Activated naive CD4-positive, alpha-beta T cell (primary cell): Measurements from ENCODE around the gene C16orf86.

Experiments
- DNase-seq, 4 experiments: peaks; one replicate each; lab custom pipeline; 2025; lab: John Stamatoyannopoulos, UW

The C16orf86 gene, protein sequence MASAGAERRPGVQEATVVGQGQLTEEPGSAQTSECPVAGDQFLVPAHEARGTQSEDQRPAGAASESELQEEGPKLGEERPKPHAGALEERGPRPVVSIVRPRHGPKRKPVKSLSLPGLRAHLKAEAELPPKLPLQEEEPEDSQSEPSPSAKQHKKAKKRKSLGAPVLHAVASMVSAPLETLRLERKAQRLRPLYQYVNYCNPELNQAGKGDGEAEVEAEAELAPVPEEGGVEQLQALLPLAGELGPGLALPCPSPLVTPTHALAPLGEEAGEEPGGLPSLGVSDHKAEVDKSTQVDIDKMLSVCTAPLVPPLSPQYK

DNA sequence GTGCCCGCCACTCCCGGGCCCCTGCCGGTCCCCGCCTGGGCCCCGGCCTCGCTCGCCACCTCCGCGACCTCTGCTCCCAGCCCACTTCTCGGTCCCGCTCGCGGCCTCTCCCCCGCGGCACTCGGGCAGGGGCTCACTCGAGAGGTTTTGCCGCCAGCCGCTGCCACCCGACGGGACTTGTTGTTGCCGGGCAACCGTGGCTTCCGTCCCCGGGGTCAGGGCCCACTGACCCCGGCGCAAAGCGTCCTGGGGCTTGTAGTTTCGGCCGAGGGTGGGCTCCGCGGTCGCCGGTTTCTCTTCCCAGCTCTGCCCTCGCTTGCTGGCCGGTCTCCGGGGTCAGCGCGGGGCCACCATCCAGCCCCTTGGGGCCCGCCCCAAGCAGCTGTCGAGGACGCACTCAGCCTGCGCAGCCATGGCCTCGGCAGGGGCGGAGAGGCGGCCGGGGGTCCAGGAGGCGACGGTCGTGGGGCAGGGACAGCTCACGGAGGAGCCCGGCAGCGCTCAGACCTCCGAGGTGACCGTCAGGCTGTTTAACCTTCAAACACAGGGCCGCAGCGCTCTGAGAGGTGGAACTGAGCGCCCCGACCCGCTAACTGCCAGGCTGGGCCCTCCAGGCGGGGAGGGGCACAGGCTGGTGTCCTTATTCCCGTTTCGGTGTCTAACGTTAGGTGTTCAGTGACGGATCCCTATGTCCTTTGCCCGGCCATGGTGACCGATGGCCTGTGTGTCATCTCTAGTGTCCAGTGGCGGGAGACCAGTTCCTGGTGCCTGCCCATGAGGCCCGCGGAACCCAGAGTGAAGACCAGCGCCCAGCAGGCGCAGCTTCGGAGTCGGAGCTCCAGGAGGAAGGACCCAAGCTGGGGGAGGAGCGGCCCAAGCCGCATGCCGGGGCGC is at the start of gene C16orf86, which contains the start of gene ENKD1:
Gene C16orf86 (plus strand): TSS at position 256 of the 894 bp plus-strand sequence. CDS start 157 bp downstream, at position 413.
Gene ENKD1 (minus strand): TSS at position 192 of the 894 bp plus-strand sequence. CDS start 308 bp downstream, outside the sequence.
- DNase-seq, result peak; percentile 40 to 75 (median 52)

DNA sequence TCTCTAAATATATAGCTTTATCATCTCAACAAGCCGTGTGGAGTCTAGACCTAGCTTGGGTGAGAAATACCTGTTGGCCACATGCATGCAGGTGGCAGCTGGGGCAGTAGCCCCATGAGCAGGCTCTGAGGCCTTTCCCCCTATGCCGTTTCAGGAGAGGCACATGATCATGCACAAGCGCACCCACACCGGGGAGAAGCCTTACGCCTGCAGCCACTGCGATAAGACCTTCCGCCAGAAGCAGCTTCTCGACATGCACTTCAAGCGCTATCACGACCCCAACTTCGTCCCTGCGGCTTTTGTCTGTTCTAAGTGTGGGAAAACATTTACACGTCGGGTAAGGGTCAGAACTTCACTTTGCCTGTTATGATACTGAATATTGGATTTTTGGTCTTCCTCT is 38.4 kb upstream of the C16orf86 start:
- no peak for DNase-seq

DNA sequence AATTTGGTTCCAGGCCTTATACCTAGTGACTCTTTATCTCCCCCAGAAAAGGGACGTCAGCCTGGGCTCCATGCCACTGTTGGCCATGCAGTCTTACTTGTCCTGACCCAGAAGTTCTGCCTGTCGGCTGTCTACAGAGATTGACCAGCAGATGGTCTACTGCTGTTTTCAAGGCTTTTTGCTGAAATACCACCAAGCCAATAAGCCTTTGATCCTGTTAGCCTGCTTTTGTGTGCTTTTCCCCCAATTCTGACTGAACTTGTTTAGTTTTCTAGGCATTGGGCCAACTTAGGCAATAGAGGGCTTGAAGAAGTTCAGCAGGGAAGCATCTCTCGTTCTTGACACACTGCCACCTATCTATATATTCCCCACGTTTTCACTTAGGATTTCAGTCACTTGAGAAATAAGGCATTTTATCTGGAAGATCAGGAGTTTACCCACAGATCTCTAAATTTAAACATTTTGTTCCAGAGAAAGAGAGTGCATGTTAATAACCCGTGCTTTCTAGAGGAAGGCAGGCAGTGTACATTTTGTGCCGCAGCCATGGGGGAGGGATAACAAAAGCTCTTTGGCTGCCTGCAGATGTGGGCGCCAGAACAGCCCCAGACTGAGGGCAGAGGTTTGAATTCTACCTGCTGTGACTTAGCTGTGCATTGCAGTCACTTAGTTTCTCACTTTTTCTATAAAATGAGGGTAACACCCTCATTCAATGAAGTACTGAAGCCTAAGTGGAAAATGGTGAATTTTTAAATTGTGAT is 34.0 kb upstream of the C16orf86 start:
- no peak for DNase-seq

DNA sequence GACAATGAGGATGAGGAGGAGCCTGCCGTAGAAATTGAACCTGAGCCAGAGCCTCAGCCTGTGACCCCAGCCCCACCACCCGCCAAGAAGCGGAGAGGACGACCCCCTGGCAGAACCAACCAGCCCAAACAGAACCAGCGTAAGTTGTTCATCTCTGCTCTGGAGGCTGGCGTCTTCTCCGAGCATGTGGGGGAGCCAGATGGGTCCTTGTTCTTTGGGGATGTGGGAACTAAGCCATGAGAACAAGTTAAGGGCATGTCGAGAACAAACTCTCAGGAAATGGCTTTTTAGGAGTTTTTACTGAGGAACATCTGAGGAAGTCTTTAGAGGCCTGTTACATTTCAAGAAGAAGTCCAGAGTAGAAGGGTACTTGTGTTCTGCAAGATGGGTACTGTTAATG is 29.9 kb upstream of the C16orf86 start:
- DNase-seq, result no peak

GRCh38 chr16:67637625-67638024 is 29.0 kb upstream of the C16orf86 start:
- no peak for DNase-seq

GRCh38 chr16:67641779-67642708 is 24.6 kb upstream of the C16orf86 start:
- DNase-seq, result no peak

DNA sequence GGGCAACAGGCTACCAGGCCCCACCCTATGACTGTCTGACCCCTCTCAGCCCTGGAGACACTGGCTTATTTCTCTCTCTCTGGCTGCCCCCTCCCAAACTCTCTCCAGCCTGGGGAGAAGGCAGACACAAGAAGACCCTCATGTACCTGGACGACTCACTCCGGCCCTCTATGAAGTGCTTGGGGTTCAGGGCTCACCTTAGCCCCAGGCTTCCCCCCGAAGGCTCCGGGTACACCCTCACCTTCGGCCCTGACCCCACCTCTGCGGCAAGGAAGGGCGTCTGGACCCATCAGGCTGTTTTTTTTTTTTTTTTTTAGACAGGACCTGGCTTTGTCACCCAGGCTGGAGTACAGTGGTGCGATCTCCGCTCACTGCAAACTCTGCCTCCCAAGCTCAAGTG is 22.6 kb upstream of the C16orf86 start:
- no peak for DNase-seq

DNA sequence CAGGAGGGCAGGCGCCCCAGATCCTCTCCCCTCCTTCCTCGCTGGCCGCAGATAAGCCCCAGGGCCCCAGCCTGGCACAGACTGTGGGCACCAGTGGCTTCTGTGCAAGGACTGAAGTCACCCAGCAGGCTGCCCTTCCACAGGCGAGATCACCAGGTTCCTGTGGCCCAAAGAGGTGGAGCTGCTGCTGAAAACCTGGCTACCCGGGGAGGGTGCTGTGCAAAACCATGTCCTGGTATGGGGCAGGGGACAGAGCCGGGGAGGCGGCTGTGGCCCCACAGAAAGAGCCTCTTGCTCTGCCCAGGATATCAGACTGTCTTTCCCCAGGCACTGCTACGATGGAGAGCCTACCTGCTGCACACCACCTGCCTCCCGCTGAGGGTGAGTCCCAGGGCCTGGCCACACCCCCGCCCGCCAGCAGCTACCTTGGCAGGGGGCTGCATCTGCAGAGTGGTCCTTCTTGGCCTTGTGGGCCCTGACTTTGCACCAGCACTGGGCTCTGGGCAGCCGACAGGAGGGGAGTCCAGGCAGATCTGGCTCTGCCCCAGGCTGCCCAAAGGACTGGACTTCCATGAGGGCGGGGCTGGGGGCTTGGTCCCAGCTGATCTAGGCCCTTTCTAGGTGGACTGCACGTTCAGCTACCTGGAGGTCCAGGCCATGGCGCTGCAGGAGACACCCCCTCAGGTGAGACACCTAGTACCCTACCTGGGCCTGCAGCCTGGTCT is 21.1 kb upstream of the C16orf86 start:
- peak in 1 of 4 experiments; percentile 29 for DNase-seq

DNA sequence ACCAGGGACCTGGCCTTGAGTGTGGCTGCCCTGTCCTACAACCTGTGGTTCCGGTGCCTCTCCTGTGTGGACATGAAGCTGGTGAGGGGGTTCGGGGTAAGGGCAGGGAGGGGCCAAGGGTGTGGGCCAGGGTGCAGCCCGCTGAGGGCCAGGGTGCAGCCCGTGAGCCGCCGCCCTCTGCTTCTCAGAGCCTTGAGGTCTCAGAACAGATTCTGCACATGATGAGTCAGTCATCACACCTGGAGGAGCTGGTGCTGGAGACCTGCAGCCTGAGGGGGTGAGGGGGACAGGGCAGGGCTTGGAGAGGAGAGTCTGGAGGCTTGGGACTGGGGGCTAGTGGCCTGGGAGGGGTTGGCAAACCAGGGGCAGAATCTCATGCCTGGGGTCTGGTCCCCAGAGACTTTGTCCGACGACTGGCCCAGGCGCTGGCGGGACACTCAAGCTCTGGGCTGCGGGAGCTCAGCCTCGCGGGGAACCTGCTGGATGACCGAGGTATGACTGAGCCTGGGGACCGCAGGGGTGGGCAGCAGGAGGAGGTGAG is 19.4 kb upstream of the C16orf86 start:
- no peak for DNase-seq

- no peak for DNase-seq
Measured at GRCh38 chr16:67647681-67648080, 18.9 kb upstream of the C16orf86 start.

GRCh38 chr16:67648088-67648763 is 18.4 kb upstream of the C16orf86 start:
- no peak for DNase-seq

DNA sequence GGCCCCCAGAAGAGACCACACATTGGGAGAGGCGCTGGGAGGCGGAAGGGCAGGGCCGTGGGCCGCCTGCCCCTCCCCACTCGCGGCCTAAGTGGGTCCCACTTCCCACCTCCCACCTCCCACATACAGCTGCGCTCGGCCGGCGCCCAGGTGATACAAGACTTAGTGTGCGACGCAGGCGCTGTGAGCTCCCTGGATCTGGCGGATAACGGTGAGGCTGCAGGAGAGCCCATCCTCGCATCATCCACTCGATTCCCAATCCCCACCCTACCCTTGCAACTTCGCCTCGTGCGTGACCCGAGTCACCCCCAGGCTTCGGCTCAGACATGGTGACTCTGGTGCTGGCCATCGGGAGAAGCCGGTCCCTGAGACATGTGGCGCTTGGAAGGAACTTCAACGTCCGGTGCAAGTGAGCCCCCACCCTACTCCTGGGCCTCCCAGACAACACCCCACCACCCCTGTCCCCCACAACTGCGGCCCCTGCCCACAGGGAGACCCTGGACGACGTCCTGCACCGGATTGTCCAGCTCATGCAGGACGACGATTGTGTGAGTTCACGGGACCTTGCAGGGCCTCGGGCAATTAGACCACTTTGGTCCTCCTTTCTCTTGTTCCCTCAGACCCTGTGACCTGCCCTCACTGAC is 17.7 kb upstream of the C16orf86 start:
- DNase-seq, result no peak

DNA sequence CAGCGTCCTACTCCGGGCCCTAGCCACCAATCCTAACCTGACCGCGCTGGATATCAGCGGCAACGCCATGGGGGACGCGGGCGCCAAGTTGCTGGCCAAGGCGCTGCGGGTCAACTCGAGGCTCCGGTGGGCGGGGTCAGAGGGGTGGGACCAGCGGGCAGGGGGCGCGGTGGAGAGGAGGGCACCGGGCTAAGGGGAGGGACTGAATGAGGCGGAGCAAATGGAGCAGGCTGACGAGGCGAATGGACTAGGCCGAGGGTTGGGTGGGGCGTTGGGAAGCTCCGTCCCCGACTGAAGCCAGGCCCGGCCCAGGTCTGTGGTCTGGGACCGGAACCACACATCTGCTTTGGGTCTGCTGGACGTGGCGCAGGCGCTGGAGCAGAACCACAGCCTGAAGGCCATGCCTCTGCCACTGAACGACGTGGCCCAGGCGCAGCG is 17.1 kb upstream of the C16orf86 start:
- DNase-seq, result no peak

GRCh38 chr16:67650023-67650422 is 16.6 kb upstream of the C16orf86 start:
- no peak for DNase-seq

GRCh38 chr16:67651039-67651438 is 15.6 kb upstream of the C16orf86 start:
- no peak for DNase-seq

- DNase-seq, result no peak
Measured at GRCh38 chr16:67651847-67652246, 14.8 kb upstream of the C16orf86 start.

GRCh38 chr16:67652578-67653127 is 14.0 kb upstream of the C16orf86 start:
- DNase-seq, result no peak

DNA sequence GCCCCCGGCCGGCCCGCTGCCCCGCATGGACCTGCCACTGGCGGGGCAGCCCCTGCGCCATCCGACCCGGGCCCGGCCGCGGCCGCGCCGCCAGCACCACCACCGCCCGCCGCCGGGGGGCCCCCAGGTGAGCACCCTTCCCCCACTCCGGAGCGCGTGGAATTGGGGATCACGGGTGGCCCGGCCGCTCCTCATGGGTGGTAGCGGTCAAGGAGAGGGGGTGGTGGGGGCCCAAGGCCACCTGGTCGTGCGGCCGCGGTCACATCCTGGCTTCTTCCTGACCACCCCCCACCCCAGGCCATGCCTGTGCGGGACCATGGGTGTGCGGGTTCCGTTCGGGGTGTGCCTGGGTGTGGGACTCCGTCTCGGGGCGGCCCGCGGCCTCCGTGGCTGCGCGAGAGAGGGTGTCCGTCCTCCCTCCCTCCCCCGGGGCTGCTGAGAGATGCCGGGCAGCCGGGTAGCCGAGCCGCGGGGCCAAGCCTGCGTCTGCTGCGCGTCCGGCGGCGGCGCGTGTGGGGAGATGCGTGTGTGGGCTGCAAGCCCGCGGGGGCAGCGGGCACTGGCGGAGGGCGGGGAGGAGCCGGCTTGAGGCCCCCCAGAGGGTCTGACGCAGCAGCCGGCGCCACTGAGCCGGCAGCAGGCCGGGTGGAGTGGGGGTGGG is 13.4 kb upstream of the C16orf86 start:
- no peak for DNase-seq
